HG03565 (cell line): ENCODE measurements around the gene ZP4.
A peak's percentile ranks its signal among the peaks of the same experiment; 100 is the strongest.
"Not testable (repeated sequence)": the region's sequence is repeated elsewhere in the genome, so short reads cannot be mapped to it uniquely, and the experiment has no call there.

Experiments
- ATAC-seq: cut with Tn5 transposase; IDR thresholded peaks from one replicate; pipeline ENCODE4 v1.9.1; 2021; ENCODE audit warnings: mild to moderate bottlenecking, moderate library complexity; ENCODE audit not compliant: unreplicated experiment

Gene ZP4

GRCh38 chr1:237878406-237878805 is 12.3 kb downstream of the ZP4 start:
- ATAC-seq = no peak

GRCh38 chr1:237877631-237878030 is 13.1 kb downstream of the ZP4 start:
- no peak for ATAC-seq

DNA sequence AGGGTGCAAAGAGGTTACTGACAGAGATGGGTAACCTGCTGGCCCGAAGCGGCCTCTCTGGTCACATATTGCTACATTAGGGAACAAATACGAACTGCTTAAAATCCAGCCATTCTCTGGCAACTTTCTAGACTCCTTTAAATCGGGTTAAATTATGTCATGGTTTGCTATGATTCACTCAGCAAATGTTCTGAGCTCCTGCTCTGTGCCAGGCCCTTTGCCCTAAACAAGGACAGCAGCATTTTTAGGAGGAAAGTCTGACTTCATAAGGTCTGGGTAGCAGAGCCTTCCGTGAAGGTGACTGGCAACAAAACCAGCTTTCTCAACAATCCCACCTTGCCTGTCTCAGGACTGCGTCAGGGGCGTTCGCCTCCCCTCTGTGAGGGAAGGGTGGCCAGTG is 15.4 kb downstream of the ZP4 start:
- ATAC-seq = no peak

DNA sequence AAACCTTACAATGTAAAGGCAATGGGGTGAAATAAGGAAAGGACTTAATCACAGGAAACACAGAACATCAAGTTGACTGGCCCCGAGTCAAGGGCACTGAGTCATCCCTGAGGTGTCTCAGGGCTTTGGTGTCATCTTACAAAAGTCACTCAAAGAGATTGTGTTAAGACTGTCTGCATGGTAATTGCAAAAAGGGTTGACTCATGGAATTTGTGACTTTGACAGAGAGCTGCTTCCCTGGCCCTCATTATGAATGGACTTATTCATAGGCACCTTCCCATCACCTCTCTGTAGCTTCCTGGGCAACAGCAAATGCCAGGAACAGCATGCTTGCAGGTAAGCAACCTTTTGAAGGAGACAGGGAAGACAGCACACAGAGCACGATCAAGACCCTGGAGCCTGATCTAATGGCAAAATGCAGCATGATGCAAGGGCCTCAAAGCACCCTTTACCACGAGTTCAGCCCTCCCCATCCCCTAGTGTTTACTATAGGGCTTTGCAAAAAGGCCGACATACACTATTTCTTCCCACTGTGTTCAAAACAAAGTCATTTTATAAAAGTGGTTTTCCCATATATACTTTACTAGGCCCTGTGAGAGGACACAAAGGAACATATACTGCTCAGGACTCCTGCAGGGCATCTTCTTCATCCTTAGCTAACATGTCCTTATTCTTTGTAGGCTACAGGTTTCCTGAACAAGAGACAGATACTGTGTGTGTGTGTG is 17.1 kb downstream of the ZP4 start:
- no peak for ATAC-seq

DNA sequence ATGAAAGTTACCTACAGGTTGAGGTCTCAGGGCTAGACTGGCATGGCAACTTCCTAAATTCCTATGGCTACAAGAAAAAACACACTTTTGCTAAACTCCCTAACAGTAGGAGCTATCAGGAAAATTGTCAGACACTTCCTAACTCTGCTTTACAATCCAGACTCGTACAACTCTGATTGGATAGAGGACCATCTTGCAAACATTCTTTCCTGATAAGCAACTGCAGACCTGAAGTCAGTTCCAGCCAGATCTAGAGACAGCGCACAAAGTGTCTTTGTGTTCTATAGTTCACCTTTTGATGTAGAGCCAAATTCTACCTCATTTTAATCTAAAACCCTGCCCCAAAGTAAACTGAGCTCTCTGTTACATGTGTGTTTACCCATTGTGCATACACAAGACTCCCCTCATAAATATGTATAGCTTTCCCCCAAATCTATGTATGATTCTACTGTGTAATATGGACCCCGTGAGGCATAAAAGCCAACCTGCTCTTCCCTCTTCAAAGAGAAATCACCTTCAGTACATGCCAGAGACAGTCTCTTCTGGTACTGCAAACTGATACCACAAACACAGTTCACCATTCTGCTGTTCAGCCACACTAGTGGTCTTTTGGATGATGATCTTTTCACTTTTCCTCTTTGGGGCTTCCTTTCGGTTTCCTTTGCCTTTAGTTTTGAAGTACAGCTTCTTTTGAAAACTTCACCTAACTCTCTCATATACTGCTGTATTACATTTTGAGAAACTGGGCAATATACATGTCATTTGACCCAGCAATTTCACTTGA is 21.7 kb downstream of the ZP4 start:
- no peak for ATAC-seq

DNA sequence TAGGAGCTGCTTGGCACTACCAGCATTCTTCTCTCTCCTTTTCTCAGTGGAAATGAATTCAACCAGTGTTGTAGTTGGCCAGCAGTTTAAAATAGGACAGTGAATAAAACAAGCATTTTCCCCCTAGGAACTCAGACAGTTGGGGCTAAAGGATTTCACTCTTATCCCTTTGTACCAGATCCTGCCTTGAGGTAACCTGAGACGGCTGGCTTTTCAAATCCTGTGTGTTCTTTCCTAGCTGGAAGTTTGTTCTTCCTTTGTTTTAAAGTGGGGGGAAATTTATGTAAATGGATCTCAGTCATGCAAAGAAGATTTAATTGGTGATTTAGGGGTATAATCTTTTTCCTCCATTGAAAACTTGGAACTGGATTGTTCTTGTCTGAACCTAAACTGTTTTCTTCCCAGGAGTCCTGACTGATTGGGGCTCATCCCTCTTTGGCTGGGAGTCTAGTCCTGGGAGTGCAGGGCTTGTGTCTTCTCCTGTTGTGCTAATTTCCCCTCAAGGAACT is 23.3 kb downstream of the ZP4 start:
- no peak for ATAC-seq

DNA sequence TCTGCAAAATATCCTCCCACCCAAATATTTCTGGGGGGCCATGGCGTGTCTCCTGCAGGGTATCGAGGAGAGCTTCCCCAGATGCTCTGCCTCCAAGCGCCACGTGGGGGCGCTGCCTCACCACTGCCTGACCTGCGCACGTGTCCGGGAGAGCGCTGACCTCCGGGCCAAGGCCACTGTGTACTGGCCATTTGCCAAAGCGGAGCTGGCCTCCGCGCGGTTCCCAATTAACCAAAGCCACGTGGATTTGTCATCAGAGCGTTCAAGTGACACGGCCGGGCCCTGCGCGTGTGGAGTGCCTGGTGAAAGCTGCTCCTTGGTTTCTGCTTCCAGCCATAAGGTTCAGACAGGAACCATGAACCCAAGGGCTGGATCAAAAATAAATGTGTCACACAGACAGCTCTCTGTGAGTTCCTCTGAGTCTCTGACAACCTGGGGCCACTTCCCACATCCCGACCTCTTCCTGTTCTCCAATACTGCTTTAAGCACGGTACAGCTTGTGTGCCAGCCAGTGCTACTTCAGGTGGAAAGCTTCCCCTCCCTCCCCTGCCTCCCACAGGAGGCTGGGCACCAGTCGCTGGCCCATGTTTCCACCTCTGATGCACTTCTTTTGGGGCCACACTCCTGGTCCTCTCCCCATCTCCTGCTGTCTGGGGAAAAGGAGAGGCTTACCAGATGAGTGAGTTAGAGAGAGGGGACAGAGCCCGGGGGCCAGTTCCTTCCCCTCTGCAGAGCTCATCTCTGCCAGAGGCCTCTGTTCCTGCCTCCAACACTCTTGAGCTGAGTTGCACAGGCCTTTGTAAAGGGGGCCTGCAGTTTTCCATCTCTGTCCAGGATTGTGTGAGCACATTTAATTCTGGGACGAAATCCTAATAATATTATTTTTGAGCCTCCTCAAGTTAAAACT is 26.1 kb downstream of the ZP4 start:
- ATAC-seq = peak; percentile 74

DNA sequence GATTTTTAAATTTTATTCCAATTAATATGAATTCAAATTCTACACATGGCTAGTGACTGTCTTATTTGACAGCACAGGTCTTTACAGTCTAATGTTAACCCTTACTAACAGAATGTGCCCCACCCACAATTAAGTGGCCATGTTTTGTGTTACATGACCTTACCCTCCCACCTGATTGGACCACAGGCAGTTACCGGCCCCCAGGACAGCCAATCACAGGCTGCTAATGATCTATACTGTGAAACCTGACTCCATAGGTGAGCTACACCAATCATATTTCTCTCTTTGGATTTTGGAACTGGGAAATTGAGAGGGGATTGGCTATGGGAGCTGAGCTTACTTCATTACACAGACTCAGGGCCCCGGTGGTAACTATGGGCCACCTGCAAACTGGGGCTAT is 27.5 kb downstream of the ZP4 start:
- ATAC-seq = no peak

DNA sequence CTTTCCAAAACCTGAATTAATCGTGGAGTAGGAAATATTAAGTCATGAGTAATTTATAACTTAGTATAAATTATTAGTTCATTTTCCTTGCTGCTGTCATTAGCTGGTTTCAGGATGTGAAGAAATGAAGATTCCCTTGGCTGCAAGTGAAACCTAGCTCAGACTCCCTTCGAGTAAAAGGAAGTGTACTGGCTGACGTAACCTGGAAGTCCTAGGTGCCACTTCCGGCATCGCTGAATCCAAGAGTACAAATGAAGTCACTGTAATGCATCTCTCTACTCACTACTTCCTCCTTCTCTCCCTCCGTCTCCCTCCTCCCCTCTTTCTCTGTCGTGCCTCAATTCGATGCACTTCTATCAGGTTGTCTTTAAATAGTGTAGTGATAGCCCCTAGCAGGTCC is 28.8 kb downstream of the ZP4 start:
- no peak for ATAC-seq

GRCh38 chr1:237858992-237859391 is 31.7 kb downstream of the ZP4 start:
- no peak for ATAC-seq

- no peak for ATAC-seq
These were observed 33.3 kb downstream of the ZP4 start for GRCh38 chr1:237857455-237857854.

DNA sequence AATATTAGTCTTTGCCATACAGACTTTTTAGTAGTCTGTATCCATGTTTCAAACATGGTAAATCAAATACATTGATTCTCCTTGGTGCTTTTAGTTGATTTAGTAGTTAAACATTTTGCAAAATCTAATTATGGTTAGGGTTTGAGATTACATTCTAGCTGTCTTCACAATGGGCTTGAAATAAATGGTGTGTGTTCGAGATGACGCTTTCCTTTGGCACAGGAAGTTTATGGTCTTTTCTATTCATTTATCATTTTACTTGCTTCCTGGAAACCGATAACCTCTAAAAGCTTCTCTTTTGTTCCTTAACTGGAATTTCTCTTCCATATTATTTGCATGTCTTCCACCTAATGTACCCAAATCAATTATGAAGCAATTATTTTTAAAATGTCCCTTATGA is 38.4 kb downstream of the ZP4 start:
- no peak for ATAC-seq

DNA sequence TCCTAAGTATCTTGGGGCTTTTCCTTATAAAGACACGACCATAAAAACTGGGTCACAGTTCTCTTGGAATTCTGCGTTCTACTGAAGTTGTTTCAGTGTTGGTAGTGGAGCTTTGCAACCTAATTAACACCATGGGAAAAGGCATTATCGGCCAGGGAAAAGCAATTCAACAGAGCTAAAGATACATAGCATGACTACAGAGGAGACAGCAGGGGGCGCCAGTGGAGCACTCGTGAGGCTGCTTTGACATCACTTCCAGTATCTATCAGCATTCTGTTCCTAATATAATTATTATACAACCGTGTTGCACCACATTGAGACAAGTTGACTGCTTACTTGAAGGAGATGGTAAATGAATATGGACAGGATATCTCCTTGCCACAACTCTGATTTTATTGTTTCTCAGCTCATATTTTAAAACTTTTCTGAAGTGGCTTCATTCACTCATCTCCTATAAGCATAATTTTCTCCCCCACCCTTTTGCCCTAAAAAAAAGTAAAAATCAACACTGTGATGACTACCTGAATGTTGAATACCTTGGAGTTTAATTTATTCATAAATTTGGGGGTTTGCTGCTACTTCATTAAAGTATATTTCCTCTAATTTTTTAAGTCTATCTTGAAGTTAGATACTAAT is 39.4 kb downstream of the ZP4 start:
- no peak for ATAC-seq

- not testable (repeated sequence) for ATAC-seq
These were observed 47.2 kb downstream of the ZP4 start for GRCh38 chr1:237843516-237843915.

- ATAC-seq = no peak
These were observed 49.2 kb downstream of the ZP4 start for GRCh38 chr1:237841485-237841884.

DNA sequence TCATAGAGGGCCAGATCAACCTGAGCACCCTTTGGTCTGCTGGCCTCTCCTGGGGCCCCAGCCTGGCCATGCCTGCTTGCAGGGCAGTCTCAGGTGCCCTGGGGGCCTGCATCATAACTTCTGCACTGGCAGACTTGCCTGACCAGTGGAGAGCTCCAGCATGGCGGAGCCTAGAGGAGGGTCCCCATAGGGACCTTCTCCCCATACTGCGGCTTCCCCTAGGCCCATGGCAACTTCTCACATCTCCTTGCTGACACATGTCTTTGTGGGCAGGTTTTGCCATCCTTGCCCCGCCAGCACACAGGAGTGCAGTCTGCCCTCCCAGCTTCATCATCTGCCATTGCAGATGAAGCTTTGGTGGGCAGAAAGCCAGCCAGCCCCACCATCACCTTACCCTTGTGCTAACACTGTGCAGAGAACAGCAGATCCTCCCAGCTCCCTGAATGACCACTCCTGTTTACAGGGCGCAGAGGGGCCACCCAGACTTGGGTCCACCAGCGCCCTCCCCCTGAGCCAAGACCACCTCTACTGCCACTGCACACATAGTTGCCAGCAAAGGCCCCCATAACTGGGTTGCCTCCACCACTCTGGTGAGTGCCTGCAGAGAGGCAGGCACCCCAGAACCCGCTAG is 51.7 kb downstream of the ZP4 start:
- no peak for ATAC-seq

- no peak for ATAC-seq
These were observed 52.4 kb downstream of the ZP4 start for GRCh38 chr1:237838320-237838719.

- ATAC-seq = no peak
These were observed 56.3 kb downstream of the ZP4 start for GRCh38 chr1:237834461-237834860.

DNA sequence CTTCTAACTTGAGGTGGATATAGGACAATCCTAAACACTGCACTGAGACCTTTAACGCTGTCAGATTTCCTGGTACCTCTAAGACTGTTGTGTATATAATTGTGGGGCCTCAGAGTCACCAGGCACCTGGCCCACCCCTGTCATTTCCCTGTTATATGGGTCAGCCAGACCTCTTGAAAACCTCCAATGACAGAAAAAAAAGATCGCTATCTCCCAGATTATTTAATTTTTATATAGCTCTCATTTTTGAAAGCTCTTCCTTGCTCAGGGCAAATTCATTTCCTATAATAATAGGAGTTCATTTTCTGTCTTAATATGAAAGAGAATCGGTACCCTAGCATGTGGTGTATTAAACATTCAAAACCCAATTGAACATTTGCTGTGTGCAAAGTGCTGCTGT is 56.7 kb downstream of the ZP4 start:
- ATAC-seq = no peak

DNA sequence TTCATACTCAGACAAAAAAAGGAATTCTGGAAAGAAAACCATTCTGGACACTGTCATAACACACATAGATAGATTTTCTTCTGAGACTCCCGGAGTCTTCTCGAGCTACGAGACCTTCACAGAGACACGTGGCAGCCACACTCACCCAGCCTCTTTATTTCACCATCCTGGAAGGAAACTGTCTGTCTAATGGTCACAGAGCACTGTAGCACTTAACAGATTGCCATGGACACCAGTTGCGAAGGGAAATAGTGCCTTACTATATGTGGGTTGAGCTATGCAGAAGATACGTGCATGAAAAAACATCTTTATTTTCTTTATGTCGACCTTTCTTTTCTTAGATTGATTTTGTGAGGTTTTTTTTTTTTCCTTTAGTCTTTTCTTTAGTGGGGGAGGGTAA is 57.9 kb downstream of the ZP4 start:
- ATAC-seq = no peak
